ENCODE results near the gene CWC22. TPM values are rescaled to one million over a fixed set of nuclear protein-coding genes. Genes with fewer than 3 reads are reported as not detected.

CWC22 gene
- total and polyA plus RNA-seq, 2 of the 8 experiments (the other 6 are each of a cell fraction or from before 2014, with no cell fraction given) = 3.7 to 34.0 TPM

DNA sequence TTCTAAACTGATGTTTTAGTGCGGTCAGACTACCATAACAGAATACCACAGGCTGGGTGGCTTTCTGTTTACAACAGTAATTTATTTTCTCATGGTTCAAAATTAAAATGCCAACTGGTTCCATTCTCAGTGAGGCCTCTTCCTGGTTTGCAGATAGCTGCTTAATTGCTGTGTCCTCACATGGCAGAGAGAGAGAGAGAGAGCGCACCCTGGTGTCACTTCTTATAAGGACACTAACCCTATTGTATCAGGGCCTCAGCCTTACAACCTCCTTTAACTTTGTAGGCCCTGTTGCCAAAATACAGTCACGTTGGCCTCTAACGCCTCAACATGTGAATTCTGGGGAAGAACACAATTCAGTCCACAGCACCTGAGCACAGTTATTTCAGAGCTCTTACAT is 108.2 kb downstream of the CWC22 start:
- Histone ChIP-seq H3K4ac (replicated peaks; ENCODE audit: insufficient read length, low read depth, low read length) (no peak overlapping the region), H3K4me2 (ENCODE audit: insufficient read depth in 1 of 2, low read depth in 2 of 2, low read length in 2 of 2) (no peak overlapping the region), H4K5ac (ENCODE audit: insufficient read length, low read depth, low read length) (no peak overlapping the region), H3K27me3 (replicated peaks in 1 of 4; ENCODE audit: control insufficient read depth in 3 of 4, extremely low read depth in 1 of 4, insufficient read depth in 3 of 4, low read length in 3 of 4) (no peaks in the 10 kb centered on the region), H3K14ac (ENCODE audit: insufficient read length) (no peak overlapping the region), H3K9me3 (ENCODE audit: insufficient read depth in 2 of 2, low read depth in 1 of 2, low read length in 1 of 2) (peaks cover 0 to 4% of the 10 kb centered on the region in 2 experiments; a peak in 1 of 4 replicates), H3K23ac (ENCODE audit: insufficient read length) (no peak overlapping the region), H3K27ac (ENCODE audit: low read depth, low read length) (no peak overlapping the region), H2BK20ac (ENCODE audit: low read length) (no peak overlapping the region), H2BK15ac (ENCODE audit: low read length) (no peak overlapping the region), H3K18ac (ENCODE audit: extremely low read depth, low read length) (no peak overlapping the region), H3K4me1 (replicated peaks in 1 of 4; ENCODE audit: control insufficient read depth in 3 of 4, insufficient read depth in 4 of 4, low read length in 3 of 4) (peaks cover 0 to 3% (median 0%) of the 10 kb centered on the region in 4 experiments; a peak in 1 of 7 replicates), H3K4me3 (ENCODE audit: extremely low read depth in 1 of 4, insufficient read depth in 2 of 4, low read depth in 3 of 4, low read length in 4 of 4) (no peak overlapping the region), H2BK5ac (ENCODE audit: low read depth, low read length) (no peak overlapping the region), H2BK12ac (ENCODE audit: low read depth, low read length) (no peak overlapping the region), H3K23me2 (ENCODE audit: low read depth, low read length) (no peaks in the 10 kb centered on the region), H4K20me1 (replicated peaks in 1 of 2; ENCODE audit: control insufficient read depth in 1 of 2, insufficient read depth in 2 of 2, low read length in 2 of 2) (no peaks in the 10 kb centered on the region), H4K8ac (ENCODE audit: extremely low read depth, insufficient read depth, low read length) (no peak overlapping the region), H3K79me1 (ENCODE audit: low read depth, low read length) (no peaks in the 10 kb centered on the region), H2AFZ (ENCODE audit: low read length) (0 out of 2 replicates have a peak overlapping the region, but pooled peaks have one; percentile 9), H2AK5ac (ENCODE audit: low read depth, low read length) (no peak overlapping the region), H3K56ac (replicated peaks; ENCODE audit: insufficient read length, low read depth, low read length) (no peak overlapping the region), H3K9ac (replicated peaks in 1 of 4; ENCODE audit: extremely low read depth in 1 of 4, low read depth in 3 of 4, low read length in 3 of 4) (no peak overlapping the region), H2BK120ac (replicated peaks; ENCODE audit: low read depth, low read length) (no peak overlapping the region), H3K79me2 (ENCODE audit: control insufficient read depth in 1 of 2, insufficient read depth in 2 of 2, low read length in 2 of 2) (no peaks in the 10 kb centered on the region), H4K91ac (replicated peaks; ENCODE audit: insufficient read length, low read length) (no peak overlapping the region), H3K36me3 (ENCODE audit: control insufficient read depth in 2 of 4, insufficient read depth in 4 of 4, low read length in 3 of 4) (no peaks in the 10 kb centered on the region)
- 40% methylated on average over 4 of the region's 4 CpGs; no CpG with 5 or more reads in 1 of the 2 experiments for WGBS, 2 experiments (ENCODE audit: extremely low coverage in 1 of 2, insufficient coverage in 1 of 2, insufficient read length in 1 of 2, insufficient replicate concordance in 2 of 2, low coverage in 1 of 2, low lambda C conversion rate in 2 of 2, missing lambda C conversion rate in 1 of 2)
- FAIRE-seq (peak; percentile 94), DNase-seq (ENCODE audit: low read depth in 1 of 2, low spot score in 2 of 2) (peak; percentile 27 to 77)
- CTCF ChIA-PET (ENCODE audit: partially characterized antibody) = interaction anchor here (0.6 to 3.9 kb wide), 41 partner anchors 9 to 890 kb away, joined by 3 to 24 read pairs (median 5); no protein-coding TSS in a partner anchor
- POLR2A ChIA-PET (ENCODE audit: partially characterized antibody) = interaction anchor here (1.2 kb wide), 1 partner anchor 38 kb away, joined by 3 read pairs; the partner anchor contains the start of gene ZNF385B
- TF ChIP-seq KDM1A (IDR thresholded peaks at IDR 0.05; ENCODE audit: borderline replicate concordance, low read length) (no peak), RXRA (IDR thresholded peaks at IDR 0.05; ENCODE audit: insufficient read depth, low read depth, low read length) (no peak), CBX8 (IDR thresholded peaks at IDR 0.05; ENCODE audit: borderline replicate concordance, low read depth, low read length) (no peak), EP300 (IDR thresholded peaks at IDR 0.05; ENCODE audit: borderline replicate concordance in 1 of 2, low read depth in 2 of 2, low read length in 2 of 2) (peak in 1 of 2 experiments; percentile 28; a peak in 1 of 3 replicates), YY1 (IDR thresholded peaks at IDR 0.05; ENCODE audit: low read depth, low read length) (0 out of 2 replicates have a peak, but pooled peaks have one; percentile 26), CHD2 (IDR thresholded peaks at IDR 0.05; ENCODE audit: low read length) (no peak), RFX5 (IDR thresholded peaks at IDR 0.05; ENCODE audit: borderline replicate concordance, low read depth, low read length) (no peak), SIN3A (conservative IDR thresholded peaks at IDR 0.05 in 1 of 2, IDR thresholded peaks at IDR 0.05 in 1 of 2; ENCODE audit: low read depth in 1 of 2, low read length in 2 of 2) (no peak), KDM5A (IDR thresholded peaks at IDR 0.05; ENCODE audit: low read length) (no peak)
- TF ChIP-seq, protein P1, sequence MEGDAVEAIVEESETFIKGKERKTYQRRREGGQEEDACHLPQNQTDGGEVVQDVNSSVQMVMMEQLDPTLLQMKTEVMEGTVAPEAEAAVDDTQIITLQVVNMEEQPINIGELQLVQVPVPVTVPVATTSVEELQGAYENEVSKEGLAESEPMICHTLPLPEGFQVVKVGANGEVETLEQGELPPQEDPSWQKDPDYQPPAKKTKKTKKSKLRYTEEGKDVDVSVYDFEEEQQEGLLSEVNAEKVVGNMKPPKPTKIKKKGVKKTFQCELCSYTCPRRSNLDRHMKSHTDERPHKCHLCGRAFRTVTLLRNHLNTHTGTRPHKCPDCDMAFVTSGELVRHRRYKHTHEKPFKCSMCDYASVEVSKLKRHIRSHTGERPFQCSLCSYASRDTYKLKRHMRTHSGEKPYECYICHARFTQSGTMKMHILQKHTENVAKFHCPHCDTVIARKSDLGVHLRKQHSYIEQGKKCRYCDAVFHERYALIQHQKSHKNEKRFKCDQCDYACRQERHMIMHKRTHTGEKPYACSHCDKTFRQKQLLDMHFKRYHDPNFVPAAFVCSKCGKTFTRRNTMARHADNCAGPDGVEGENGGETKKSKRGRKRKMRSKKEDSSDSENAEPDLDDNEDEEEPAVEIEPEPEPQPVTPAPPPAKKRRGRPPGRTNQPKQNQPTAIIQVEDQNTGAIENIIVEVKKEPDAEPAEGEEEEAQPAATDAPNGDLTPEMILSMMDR (IDR thresholded peaks at IDR 0.05; ENCODE audit: control extremely low read depth in 1 of 3, insufficient read depth in 1 of 3, low read depth in 1 of 3, low read length in 3 of 3) = peak; percentile 2 to 81 (median 69)

All from H1 (cell line).